Adrenal gland (tissue), 12 donors: ENCODE measurements around the gene NPAS3. TPM values are rescaled to one million over a fixed set of nuclear protein-coding genes. Genes with fewer than 3 reads are reported as not detected.

Experiments
- DNase-seq, 7 donors: peaks; one replicate each; pipeline ENCODE4 v3.0.0-alpha.2; 2019 to 2020
- H3K27ac ChIP-seq, 5 donors: fragments of 200-600 bp; sonication (generic) in 4 of 5; 1 replicate in 3 of 5; 2 replicates in 2 of 5; pipeline versions ENCODE4 v1.5.1 to v1.8.0; 2016 to 2020; ENCODE audit warnings: mild to moderate bottlenecking in 1 of 5
- H3K27me3 ChIP-seq: fragments of 200-600 bp; 2 replicates; pipeline ENCODE4 v1.8.0; 2021
- H3K36me3 ChIP-seq, 2 donors: fragments of 200-600 bp; replicated peaks in 1 of 2; 1 replicate in 1 of 2; 2 replicates in 1 of 2; pipeline versions ENCODE4 v1.5.1 to v1.8.0; 2018 to 2022
- H3K4me1 ChIP-seq, 2 donors: fragments of 200-600 bp; replicated peaks in 1 of 2; 1 replicate in 1 of 2; 2 replicates in 1 of 2; pipeline versions ENCODE4 v1.5.1 to v1.8.0; 2018 to 2021
- H3K4me3 ChIP-seq, 4 donors: fragments of 200-600 bp; sonication (generic) in 3 of 4; one replicate each; pipeline ENCODE4 v1.5.1; 2016 to 2018
- H3K9me3 ChIP-seq, 3 donors: fragments of 200-600 bp; sonication (generic) in 1 of 3; replicated peaks in 1 of 3; 1 replicate in 2 of 3; 2 replicates in 1 of 3; pipeline versions ENCODE4 v1.5.1 to v1.8.0; 2016 to 2021
- POLR2A ChIP-seq, 2 donors: fragments of 450-650 bp; IDR thresholded peaks; one replicate each; pipeline ENCODE4 v1.6.1; 2017; ENCODE audit warnings: antibody characterized with exemption in 2 of 2, mild to moderate bottlenecking in 2 of 2, moderate library complexity in 1 of 2
- WGBS, 4 donors: extraction: QIAGEN DNeasy Blood & Tissue Kit in 2 of 4; methylation state at CpG; one replicate each; pipeline versions ENCODE4 v1.1.5 to v1.1.7; 2013 to 2017; 5-methylcytosine and 5-hydroxymethylcytosine counted together
- intact Hi-C, 2 donors: fragments of 100-400 bp; cut with DNase I; formaldehyde crosslinking; loops; one replicate each; pipeline versions ENCODE4 v1.14.1 to v1.15.0; 2022 to 2023
- polyA plus RNA-seq, 3 donors: library from polyadenylated mRNA; stranded (reverse); fragments of 200-250 nt in 2 of 3; fragments of 350-450 nt in 1 of 3; fragmentation: Illumina TruSeq in 1 of 3; extraction: RNeasy Lipid Tissue Mini Kit (QIAGEN cat#74804) in 1 of 3; gene quantifications; one replicate each; pipeline ENCODE4 v1.2.3, GENCODE V29; 2013 to 2014
- total RNA-seq, 9 donors: library from RNA; depleted of rRNA in 4 of 9; stranded (reverse); fragments of >200 nt in 4 of 9; fragments of 120-200 nt in 1 of 9; fragmentation: NEBNext Ultra II Directional in 1 of 9; extraction: Animal tissue kit (Norgen Biotek cat#: 25700) in 1 of 9; gene quantifications; one replicate each; pipeline versions ENCODE4 v1.1.0 to v1.2.4, GENCODE V29; 2013 to 2023
- TF ChIP-seq, protein P1 (sequence below), 6 experiments: fragments of 450-650 bp in 4 of 6; fragments of 200-600 bp in 2 of 6; sonication (generic) in 1 of 6; IDR thresholded peaks; 1 replicate in 5 of 6; 2 replicates in 1 of 6; pipeline versions ENCODE4 v1.5.1 to v1.8.0; 2016 to 2021; ENCODE audit warnings: antibody characterized with exemption in 6 of 6, mild to moderate bottlenecking in 2 of 6, moderate library complexity in 1 of 6
- donor health status: healthy with polysubstance abuse.
- donor health status: Bipolar disorder and iron deficiency.
- donor health status: DM: yes; HTN: yes; CAD: no.
- donor health status: DM: no; HTN: no; CAD: no.
- donor health status: DM: no; HTN: no; CAD: no.
- donor health status: DM: yes; HTN: yes; CAD: no.

Gene NPAS3
- total and polyA plus RNA-seq, 12 donors, result 0.36 to 7.5 (median 1.5) TPM

DNA sequence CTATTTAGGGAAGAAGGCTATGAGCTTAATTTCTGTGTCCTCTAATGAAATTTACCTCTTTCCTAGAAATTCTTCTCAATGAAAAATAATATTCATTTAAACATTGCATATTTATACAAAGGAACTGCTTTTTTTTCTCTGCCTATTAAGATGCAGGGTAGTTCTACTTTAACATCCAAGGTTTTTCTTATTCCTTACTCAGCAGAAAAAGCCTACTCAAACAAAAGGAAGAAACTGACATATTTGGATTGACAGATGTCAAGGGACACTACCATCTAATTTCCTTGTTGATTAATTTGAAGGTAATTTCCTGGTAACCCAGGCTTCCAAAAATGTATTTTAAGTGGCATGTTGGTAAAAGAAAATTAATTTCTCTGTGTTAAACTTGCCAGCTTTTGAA lies 819.9 kb downstream of the NPAS3 start:
- Histone ChIP-seq H3K27ac (no peak overlapping the region), H3K4me3 (no peak overlapping the region), H3K27me3 (no peaks in the 10 kb centered on the region), H3K9me3 (no peaks in the 10 kb centered on the region), H3K4me1 (no peaks in the 10 kb centered on the region), H3K36me3 (no peaks in the 10 kb centered on the region)
- DNase-seq, result no peak
- intact Hi-C loops, result no loop called here
- TF ChIP-seq POLR2A (IDR thresholded peaks at IDR 0.05), result no peak
- TF ChIP-seq, protein P1, sequence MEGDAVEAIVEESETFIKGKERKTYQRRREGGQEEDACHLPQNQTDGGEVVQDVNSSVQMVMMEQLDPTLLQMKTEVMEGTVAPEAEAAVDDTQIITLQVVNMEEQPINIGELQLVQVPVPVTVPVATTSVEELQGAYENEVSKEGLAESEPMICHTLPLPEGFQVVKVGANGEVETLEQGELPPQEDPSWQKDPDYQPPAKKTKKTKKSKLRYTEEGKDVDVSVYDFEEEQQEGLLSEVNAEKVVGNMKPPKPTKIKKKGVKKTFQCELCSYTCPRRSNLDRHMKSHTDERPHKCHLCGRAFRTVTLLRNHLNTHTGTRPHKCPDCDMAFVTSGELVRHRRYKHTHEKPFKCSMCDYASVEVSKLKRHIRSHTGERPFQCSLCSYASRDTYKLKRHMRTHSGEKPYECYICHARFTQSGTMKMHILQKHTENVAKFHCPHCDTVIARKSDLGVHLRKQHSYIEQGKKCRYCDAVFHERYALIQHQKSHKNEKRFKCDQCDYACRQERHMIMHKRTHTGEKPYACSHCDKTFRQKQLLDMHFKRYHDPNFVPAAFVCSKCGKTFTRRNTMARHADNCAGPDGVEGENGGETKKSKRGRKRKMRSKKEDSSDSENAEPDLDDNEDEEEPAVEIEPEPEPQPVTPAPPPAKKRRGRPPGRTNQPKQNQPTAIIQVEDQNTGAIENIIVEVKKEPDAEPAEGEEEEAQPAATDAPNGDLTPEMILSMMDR (IDR thresholded peaks at IDR 0.05), result no peak

DNA sequence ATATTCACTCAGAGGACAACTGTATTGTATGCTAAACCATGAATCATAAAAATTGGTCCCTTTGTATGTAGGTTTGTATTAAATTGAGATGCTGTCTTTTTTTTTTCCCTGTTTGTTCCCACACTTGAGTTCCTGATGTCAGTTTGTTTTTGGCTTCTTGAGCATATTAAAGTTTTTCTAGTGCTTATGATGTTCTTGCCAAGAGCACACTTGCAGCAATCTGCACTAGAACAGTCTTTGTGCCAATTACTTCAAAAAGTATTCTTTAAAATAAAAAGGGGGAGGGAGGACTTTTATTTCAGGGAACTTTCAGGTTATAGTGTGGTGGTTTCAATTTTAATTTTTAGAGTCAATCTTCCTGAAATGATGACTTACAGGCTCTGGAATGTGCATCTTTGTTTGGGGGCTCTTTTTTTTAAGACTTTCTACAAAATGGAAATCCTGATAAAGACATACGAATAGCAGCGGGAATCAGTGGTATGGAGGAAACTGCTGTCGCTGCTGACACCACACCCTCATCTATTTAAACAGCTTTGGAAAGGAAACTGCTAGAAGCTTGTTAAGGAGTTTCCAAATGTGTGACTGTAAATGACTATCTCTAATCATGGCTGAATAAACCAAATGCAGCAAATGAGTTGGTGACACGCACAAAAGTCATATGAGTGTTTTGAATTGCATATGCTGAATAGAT lies 823.6 kb downstream of the NPAS3 start:
- Histone ChIP-seq H3K9me3 (no peaks in the 10 kb centered on the region), H3K27ac (no peak overlapping the region), H3K36me3 (no peaks in the 10 kb centered on the region), H3K4me3 (no peak overlapping the region), H3K4me1 (no peaks in the 10 kb centered on the region), H3K27me3 (no peaks in the 10 kb centered on the region)
- DNase-seq, result no peak
- intact Hi-C loops, result no loop called here
- WGBS, 4 donors, result 39 to 73% (median 63%) methylated on average over 4 of the region's 4 CpGs
- no peak for TF ChIP-seq POLR2A (IDR thresholded peaks at IDR 0.05)
- TF ChIP-seq, protein P1 (IDR thresholded peaks at IDR 0.05), result no peak

DNA sequence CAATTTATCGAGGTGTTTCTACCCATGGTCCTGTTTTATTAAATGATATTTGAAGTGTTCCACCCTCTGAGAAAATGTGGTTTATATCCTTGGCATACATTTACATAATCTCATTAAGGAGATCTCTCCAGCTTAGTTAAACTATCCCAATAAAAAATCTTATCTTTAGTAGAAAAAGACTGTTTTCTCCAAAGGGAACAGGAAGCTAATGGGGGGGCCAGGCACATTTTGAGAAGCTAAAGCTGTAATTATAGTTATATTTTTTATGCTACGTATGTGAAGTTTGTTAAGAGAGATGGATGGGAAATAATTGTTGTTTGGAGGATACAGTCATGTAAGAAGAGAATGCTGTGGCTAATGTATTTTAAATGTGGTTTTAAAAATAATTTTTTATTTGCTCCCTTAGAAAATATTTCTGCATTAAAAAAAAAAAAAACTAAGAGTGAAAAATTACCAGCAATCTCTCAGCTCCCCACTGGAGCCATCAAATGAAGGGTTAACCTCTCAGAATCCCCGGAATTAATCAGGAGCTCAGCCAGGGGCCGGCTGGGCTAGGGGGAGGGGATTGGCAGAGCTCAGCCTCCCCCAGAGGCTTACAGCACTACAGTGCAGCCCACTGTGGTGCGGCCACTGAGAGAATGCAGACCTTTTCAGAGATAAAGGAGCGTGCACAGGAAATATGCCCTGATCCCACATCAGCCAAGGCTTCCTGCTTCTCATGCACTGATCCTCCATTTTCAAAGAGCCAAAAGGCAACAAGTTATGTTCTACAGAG lies 826.4 kb downstream of the NPAS3 start:
- TF ChIP-seq, protein P1 (IDR thresholded peaks at IDR 0.05), result no peak
- TF ChIP-seq POLR2A (IDR thresholded peaks at IDR 0.05), result no peak
- no peak for DNase-seq
- no peaks in the 10 kb centered on the region for H3K36me3 ChIP-seq
- no peaks in the 10 kb centered on the region for H3K27me3 ChIP-seq
- no peak overlapping the region for H3K27ac ChIP-seq
- WGBS, 4 donors, result 43 to 53% (median 48%) methylated on average over 6 of the region's 6 CpGs
- H3K4me1 ChIP-seq, result no peaks in the 10 kb centered on the region
- H3K9me3 ChIP-seq, result no peaks in the 10 kb centered on the region
- intact Hi-C loops, result no loop called here
- H3K4me3 ChIP-seq, result no peak overlapping the region

DNA sequence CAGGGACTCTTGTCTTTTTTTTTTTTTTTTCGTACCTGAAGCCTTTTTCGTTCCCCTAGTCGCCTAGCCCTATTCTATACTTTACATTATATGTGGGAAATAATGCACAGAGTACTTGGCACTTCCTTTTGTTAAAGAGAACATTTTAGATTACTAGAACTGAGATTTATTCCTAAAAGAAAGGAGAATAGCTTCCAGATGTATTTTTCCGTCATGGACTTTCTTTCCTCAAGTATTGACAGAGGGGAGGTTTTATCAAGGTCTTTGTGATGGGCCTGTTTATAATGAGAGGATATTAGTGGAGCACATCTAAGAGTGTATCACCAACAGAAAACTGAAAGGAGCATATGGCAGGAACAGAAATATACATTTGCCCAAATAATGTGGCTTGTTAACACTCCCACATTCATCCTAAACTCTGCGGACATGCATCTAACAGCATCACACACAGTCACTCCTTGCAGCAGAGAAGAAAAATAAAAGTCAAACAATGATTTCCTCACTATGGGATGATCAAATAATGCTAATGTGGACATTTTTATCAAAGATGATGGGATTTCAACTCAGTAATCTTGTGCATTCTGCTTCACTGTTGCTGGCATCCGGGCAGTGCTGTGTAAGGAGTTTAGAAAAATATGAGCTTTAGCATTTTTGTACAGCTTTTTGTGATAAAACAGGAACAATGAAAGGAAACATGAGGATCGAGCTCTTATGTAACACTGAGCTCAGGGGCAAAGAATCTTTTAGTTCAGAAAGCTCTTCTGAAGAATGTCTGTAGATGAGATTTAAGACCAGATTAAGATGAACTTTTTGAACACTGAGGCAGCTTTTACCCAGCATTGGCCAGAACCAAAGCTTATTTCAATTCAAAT lies 829.1 kb downstream of the NPAS3 start:
- intact Hi-C loops, result no loop called here
- TF ChIP-seq POLR2A (IDR thresholded peaks at IDR 0.05), result no peak
- TF ChIP-seq, protein P1 (IDR thresholded peaks at IDR 0.05), result no peak

More for the DNA sequence above, 829.1 kb downstream of the NPAS3 start:
- H3K27ac ChIP-seq, result no peak overlapping the region
- H3K4me1 ChIP-seq, result no peaks in the 10 kb centered on the region
- no peaks in the 10 kb centered on the region for H3K9me3 ChIP-seq
- 79 to 81% (median 81%) methylated on average over 7 of the region's 7 CpGs for WGBS, 4 donors
- no peaks in the 10 kb centered on the region for H3K36me3 ChIP-seq
- H3K4me3 ChIP-seq, result no peak overlapping the region
- no peak for DNase-seq
- no peaks in the 10 kb centered on the region for H3K27me3 ChIP-seq
